ENCODE measurements around the gene ARGFX.

DNA sequence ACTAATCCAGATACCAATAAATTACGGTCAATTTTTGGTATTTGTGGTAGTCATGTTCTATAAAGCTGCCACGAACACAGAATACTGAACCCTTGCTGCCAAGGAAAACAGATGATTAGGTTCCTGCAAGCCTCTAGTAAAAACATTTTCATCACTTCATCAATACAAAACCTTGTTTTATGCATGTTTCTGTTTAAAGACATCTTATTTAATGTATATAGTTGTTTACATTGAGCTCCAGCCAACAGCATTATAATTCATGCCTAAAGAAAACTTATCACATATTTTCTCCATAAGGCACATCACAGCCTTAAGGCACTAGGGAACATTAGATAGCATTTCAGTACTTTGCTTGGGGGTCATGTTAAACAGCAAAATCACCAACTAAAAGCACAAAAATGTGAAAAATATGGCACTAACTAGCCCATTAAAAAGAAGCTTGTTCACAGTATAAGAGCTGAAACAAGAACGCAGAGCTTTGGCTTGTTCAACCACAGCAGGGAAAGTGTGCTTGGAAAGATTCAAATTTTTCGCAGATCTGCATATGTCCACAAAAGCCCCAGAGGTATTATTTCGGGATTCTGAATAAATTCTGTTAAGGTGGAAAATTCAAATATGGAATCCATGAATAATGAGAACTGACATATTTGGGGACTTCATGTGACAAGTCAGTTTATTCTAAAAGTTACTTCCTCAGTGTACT, 49.6 kb upstream of the ARGFX start:
- TF ChIP-seq FOS (IDR thresholded peaks at IDR 0.05; ENCODE audit: extremely low read depth, insufficient read length), result no peak
- TF ChIP-seq, protein P1, sequence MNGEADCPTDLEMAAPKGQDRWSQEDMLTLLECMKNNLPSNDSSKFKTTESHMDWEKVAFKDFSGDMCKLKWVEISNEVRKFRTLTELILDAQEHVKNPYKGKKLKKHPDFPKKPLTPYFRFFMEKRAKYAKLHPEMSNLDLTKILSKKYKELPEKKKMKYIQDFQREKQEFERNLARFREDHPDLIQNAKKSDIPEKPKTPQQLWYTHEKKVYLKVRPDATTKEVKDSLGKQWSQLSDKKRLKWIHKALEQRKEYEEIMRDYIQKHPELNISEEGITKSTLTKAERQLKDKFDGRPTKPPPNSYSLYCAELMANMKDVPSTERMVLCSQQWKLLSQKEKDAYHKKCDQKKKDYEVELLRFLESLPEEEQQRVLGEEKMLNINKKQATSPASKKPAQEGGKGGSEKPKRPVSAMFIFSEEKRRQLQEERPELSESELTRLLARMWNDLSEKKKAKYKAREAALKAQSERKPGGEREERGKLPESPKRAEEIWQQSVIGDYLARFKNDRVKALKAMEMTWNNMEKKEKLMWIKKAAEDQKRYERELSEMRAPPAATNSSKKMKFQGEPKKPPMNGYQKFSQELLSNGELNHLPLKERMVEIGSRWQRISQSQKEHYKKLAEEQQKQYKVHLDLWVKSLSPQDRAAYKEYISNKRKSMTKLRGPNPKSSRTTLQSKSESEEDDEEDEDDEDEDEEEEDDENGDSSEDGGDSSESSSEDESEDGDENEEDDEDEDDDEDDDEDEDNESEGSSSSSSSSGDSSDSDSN (IDR thresholded peaks at IDR 0.05; ENCODE audit: borderline replicate concordance in 1 of 2, low read depth in 2 of 2, low read length in 2 of 2), result no peak
- no peak for TF ChIP-seq TBP (optimal IDR thresholded peaks at IDR 0.05; ENCODE audit: low read depth, low read length)
- no peak for TF ChIP-seq POLR2AphosphoS5 (IDR thresholded peaks at IDR 0.05; ENCODE audit: control insufficient read depth, insufficient read depth, low read depth, low read length)
- no peak for TF ChIP-seq EGR1 (conservative IDR thresholded peaks at IDR 0.05)
- no peak for TF ChIP-seq MCM3 (IDR thresholded peaks at IDR 0.05)
- TF ChIP-seq, protein P2, sequence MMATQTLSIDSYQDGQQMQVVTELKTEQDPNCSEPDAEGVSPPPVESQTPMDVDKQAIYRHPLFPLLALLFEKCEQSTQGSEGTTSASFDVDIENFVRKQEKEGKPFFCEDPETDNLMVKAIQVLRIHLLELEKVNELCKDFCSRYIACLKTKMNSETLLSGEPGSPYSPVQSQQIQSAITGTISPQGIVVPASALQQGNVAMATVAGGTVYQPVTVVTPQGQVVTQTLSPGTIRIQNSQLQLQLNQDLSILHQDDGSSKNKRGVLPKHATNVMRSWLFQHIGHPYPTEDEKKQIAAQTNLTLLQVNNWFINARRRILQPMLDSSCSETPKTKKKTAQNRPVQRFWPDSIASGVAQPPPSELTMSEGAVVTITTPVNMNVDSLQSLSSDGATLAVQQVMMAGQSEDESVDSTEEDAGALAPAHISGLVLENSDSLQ (IDR thresholded peaks at IDR 0.05), result no peak
- TF ChIP-seq, protein P3, sequence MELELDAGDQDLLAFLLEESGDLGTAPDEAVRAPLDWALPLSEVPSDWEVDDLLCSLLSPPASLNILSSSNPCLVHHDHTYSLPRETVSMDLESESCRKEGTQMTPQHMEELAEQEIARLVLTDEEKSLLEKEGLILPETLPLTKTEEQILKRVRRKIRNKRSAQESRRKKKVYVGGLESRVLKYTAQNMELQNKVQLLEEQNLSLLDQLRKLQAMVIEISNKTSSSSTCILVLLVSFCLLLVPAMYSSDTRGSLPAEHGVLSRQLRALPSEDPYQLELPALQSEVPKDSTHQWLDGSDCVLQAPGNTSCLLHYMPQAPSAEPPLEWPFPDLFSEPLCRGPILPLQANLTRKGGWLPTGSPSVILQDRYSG (tag; conservative IDR thresholded peaks at IDR 0.05; ENCODE audit: low read depth), result no peak
- TF ChIP-seq, protein P4, sequence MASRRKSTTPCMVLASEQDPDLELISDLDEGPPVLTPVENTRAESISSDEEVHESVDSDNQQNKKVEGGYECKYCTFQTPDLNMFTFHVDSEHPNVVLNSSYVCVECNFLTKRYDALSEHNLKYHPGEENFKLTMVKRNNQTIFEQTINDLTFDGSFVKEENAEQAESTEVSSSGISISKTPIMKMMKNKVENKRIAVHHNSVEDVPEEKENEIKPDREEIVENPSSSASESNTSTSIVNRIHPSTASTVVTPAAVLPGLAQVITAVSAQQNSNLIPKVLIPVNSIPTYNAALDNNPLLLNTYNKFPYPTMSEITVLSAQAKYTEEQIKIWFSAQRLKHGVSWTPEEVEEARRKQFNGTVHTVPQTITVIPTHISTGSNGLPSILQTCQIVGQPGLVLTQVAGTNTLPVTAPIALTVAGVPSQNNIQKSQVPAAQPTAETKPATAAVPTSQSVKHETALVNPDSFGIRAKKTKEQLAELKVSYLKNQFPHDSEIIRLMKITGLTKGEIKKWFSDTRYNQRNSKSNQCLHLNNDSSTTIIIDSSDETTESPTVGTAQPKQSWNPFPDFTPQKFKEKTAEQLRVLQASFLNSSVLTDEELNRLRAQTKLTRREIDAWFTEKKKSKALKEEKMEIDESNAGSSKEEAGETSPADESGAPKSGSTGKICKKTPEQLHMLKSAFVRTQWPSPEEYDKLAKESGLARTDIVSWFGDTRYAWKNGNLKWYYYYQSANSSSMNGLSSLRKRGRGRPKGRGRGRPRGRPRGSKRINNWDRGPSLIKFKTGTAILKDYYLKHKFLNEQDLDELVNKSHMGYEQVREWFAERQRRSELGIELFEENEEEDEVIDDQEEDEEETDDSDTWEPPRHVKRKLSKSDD (conservative IDR thresholded peaks at IDR 0.05; ENCODE audit: low read length), result no peak
- no peak for TF ChIP-seq MAZ (CRISPR knock-in tag; conservative IDR thresholded peaks at IDR 0.05 in 1 of 2, IDR thresholded peaks at IDR 0.05 in 1 of 2)

All from K562 (cell line).